BE2C (cell line): ENCODE measurements around the gene RNLS.

ENCODE experiments used
- DNase-seq: peaks from one replicate; pipeline ENCODE4 v3.0.0-alpha.2; 2020
- H3K27me3 ChIP-seq: fragments of 250-450 bp; sonication (Bioruptor Pico); 2 replicates; pipeline ENCODE4 v1.5.1; 2020; ENCODE audit warnings: mild to moderate bottlenecking
- H3K36me3 ChIP-seq: fragments of 250-450 bp; sonication (Bioruptor Pico); 2 replicates; pipeline ENCODE4 v1.5.1; 2020; ENCODE audit warnings: mild to moderate bottlenecking
- H3K4me1 ChIP-seq: fragments of 250-450 bp; sonication (Bioruptor Pico); 2 replicates; pipeline ENCODE4 v1.5.1; 2020
- H3K4me3 ChIP-seq: 2 replicates; pipeline ENCODE4 v1.5.1; 2011; ENCODE audit warnings: low read depth, low read length
- H3K9me3 ChIP-seq: fragments of 250-450 bp; sonication (Bioruptor Pico); 2 replicates; pipeline ENCODE4 v1.5.1; 2020
- CTCF ChIP-seq: IDR thresholded peaks from 2 replicates; pipeline ENCODE4 v1.5.1; 2012; ENCODE audit warnings: mild to moderate bottlenecking, low read depth, low read length

Gene RNLS

GRCh38 chr10:88416801-88417200, 166.3 kb downstream of the RNLS start:
- no peak for TF ChIP-seq CTCF
- Histone ChIP-seq H3K27me3 (no peaks in the 10 kb centered on the region), H3K4me3 (no peak overlapping the region), H3K4me1 (no peaks in the 10 kb centered on the region; the same call in 1 of the 2 replicates), H3K9me3 (no peaks in the 10 kb centered on the region), H3K36me3 (no peaks in the 10 kb centered on the region)
- no peak for DNase-seq

- Histone ChIP-seq H3K36me3 (no peaks in the 10 kb centered on the region), H3K9me3 (no peaks in the 10 kb centered on the region), H3K4me3 (no peak overlapping the region), H3K27me3 (no peaks in the 10 kb centered on the region), H3K4me1 (no peaks in the 10 kb centered on the region; the same call in 1 of the 2 replicates)
- DNase-seq = no peak
- TF ChIP-seq CTCF = no peak
Measured at GRCh38 chr10:88415533-88416130, 167.5 kb downstream of the RNLS start.

- no peak overlapping the region for H3K4me3 ChIP-seq
- H3K9me3 ChIP-seq = no peaks in the 10 kb centered on the region
- no peak for DNase-seq
- no peaks in the 10 kb centered on the region for H3K27me3 ChIP-seq
- H3K4me1 ChIP-seq = no peaks in the 10 kb centered on the region; the same call in 1 of the 2 replicates
- no peaks in the 10 kb centered on the region for H3K36me3 ChIP-seq
- TF ChIP-seq CTCF = no peak
Measured at GRCh38 chr10:88413412-88413811, 169.7 kb downstream of the RNLS start.

- Histone ChIP-seq H3K36me3 (no peaks in the 10 kb centered on the region), H3K9me3 (no peaks in the 10 kb centered on the region), H3K4me1 (no peaks in the 10 kb centered on the region; the same call in 1 of the 2 replicates), H3K27me3 (no peaks in the 10 kb centered on the region), H3K4me3 (no peak overlapping the region)
- no peak for TF ChIP-seq CTCF
- no peak for DNase-seq
Measured at GRCh38 chr10:88411772-88412349, 171.3 kb downstream of the RNLS start.

GRCh38 chr10:88409824-88410223, 173.3 kb downstream of the RNLS start:
- DNase-seq = no peak
- no peaks in the 10 kb centered on the region for H3K27me3 ChIP-seq
- H3K4me1 ChIP-seq = peaks cover under 1% of the 10 kb centered on the region; the same call in 1 of the 2 replicates
- no peak overlapping the region for H3K4me3 ChIP-seq
- no peak for TF ChIP-seq CTCF
- no peaks in the 10 kb centered on the region for H3K36me3 ChIP-seq
- no peaks in the 10 kb centered on the region for H3K9me3 ChIP-seq

GRCh38 chr10:88409236-88409635, 173.9 kb downstream of the RNLS start:
- peaks cover 2% of the 10 kb centered on the region; the same call in 1 of the 2 replicates for H3K4me1 ChIP-seq
- no peaks in the 10 kb centered on the region for H3K9me3 ChIP-seq
- H3K4me3 ChIP-seq = no peak overlapping the region
- DNase-seq = no peak
- no peaks in the 10 kb centered on the region for H3K36me3 ChIP-seq
- no peak for TF ChIP-seq CTCF
- no peaks in the 10 kb centered on the region for H3K27me3 ChIP-seq
